Adrenal gland (tissue), 5 donors: Measurements from ENCODE around the gene HSP90B1.

Experiments used
- CTCF ChIP-seq, 6 experiments: fragments of 450-650 bp in 4 of 6; fragments of 200-600 bp in 2 of 6; sonication (generic) in 1 of 6; IDR thresholded peaks; 1 replicate in 5 of 6; 2 replicates in 1 of 6; pipeline versions ENCODE4 v1.5.1 to v1.8.0; 2016 to 2021; ENCODE audit warnings: antibody characterized with exemption in 6 of 6, mild to moderate bottlenecking in 2 of 6, moderate library complexity in 1 of 6
- POLR2A ChIP-seq, 2 donors: fragments of 450-650 bp; IDR thresholded peaks; one replicate each; pipeline ENCODE4 v1.6.1; 2017; ENCODE audit warnings: antibody characterized with exemption in 2 of 2, mild to moderate bottlenecking in 2 of 2, moderate library complexity in 1 of 2
- donor health status: DM: no; HTN: no; CAD: no.

- TF ChIP-seq CTCF (IDR thresholded peaks at IDR 0.05) (no peak), POLR2A (IDR thresholded peaks at IDR 0.05) (no peak)
Measured at GRCh38 chr12:103886195-103886797, 43.9 kb upstream of the HSP90B1 start.
